D341Med (cell line): Measurements from ENCODE around the gene NENF.

ENCODE experiments used
- DNase-seq: peaks from one replicate; pipeline ENCODE4 v3.0.0; 2012; ENCODE audit warnings: low spot score

Gene NENF

GRCh38 chr1:212431644-212432043, 1.1 kb upstream of the NENF start:
- no peak for DNase-seq

DNA sequence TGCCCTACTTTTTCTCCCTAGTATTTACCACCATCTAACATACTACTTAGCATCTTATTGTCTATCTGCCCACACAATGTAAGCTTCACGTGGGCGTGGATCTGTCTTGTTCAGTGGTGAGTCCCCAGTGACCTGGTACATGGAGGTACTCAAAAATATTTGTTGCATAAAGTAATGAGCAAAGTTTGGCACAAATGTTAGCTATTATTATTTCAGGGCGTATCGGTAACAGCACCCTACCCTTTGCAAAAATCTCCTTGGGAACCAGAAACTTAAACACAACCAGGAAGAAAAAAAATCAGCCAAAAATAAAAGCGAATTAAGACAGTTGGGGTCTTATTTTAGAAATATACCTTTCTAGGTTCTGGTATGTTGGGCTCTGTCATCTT, 454 bp upstream of the NENF start:
- no peak for DNase-seq

DNA sequence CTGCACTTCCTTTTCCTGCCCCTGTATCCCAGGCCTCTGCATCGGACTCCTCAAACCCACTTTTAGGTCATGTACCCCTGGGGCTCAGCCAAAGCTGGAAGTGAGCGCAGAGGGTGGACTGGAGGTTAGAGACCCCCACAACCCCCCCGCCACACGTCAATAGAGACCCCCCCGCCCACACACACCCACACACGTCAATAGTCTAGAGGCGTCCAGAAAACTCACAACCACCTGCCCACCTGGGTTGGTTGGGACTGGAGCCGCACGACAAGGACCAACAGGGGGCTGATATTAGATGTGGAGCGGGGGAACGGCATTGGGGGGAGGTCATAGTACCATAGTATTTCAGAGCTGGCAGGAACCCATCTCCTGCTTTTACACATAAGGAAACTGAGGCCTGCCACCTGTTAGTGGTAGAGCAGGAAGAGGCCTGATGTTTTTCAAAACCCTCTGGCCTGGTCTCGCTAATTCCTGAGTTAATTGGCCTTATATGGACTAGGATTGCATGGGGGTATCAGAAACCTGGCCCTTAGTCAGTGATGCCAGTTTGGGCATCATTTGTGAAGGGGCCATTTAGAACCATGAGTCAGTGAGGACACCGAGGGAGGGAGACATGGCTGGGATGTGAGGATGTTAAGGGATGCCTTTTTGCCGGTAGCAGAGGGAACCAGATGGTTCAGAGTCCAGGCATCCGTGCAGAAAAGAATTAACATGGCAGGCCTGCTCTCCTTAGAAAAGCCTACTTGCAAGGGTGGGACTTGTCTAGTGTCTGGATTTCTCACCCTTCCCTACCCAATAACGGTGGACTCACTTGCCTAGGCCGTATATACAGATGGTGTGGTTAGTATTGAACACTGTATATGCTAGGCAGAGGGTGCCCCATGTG, 1.1 kb downstream of the NENF start:
- no peak for DNase-seq

DNA sequence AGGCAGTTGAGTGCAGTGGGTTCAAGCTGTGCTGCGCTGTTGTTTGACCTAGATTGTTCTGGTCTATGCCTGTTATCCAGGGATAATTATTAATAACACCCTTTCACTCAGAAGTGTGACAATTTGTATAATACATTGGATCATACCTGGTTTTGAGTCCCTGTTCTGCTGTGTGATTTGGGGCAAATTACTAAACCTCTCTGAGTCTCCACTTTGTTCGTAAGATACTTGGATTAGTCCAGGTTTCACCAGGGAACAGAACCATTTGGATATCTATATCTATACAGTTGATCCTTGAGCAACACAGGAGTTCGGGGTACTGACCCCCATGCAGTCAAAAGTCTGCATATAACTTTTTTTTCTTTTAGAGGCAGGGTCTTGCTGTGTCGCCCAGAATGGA, 2.3 kb downstream of the NENF start:
- DNase-seq: no peak

DNA sequence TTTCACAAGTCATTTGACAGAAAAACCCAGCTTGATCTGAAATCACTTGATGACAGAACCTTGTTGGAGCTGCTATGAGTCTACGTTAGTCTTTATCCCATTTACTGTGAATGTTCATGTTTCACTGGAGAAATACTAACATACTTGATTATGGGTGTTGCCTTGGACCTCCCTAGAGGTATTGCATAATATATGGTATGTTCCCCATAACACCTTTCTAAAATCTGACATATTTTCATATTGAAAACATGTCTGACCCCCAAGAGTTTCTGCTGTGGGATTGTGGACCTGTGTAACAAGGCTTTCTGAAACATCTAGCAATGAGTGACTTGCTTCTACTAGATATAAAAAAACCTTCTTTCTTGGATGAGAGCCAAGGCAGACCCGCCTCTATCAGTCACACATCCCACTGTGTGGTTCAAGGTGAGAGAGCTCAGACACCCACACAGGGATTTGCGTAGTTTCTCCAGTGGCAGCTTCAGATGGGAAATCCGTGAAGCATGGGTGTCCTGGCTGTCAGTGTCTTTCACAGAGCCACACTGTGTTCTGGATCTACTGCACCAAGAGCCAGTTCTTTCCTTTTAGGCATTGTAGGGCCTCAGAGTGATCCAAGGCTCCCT, 4.6 kb downstream of the NENF start:
- no peak for DNase-seq

DNA sequence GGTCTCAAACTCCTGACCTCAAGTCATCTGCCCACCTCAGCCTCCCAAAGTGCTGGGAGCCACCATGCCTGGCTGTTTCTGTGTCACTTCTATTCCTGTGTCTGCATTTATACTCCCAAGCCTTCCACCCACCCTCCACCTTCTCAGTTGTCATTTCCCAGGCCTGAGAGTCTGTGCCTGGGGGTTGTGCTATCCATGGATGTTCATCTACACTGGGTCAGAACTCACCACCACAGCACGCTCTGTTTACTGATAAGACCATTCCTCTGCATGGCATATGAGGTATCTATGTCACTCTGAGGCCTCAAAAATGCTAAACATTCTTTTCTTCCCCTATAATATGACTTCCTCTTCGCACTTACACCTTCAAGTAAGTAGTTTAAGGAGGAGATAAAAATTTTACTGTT, 6.1 kb downstream of the NENF start:
- DNase-seq: no peak

GRCh38 chr1:212440419-212440818, 7.7 kb downstream of the NENF start:
- no peak for DNase-seq

- DNase-seq: no peak
These were observed 9.7 kb downstream of the NENF start for GRCh38 chr1:212442408-212442807.

DNA sequence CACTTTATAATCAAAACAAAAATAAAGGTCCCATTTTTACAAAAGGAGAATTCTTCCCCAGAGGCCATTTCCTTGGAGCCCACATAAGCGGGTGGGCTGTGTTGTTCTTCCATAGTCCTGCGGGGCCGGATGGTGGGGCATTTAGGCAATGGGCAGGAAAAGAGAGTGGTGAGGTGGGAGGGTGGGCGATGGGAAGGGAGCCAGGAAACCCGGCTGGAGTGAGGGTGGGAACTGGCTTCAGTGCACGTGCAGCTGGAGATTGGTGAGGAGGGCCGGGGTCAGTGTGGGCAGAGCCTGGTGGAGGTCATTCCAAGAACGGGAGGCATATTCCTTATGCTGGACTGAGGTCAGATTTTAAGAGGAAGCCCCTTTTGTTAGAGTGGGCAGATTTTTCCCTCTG, 13.6 kb downstream of the NENF start:
- DNase-seq: no peak

- no peak for DNase-seq
These were observed 14.8 kb downstream of the NENF start for GRCh38 chr1:212447478-212447877.

GRCh38 chr1:212450331-212450881, 17.7 kb downstream of the NENF start:
- DNase-seq: peak; percentile 80

DNA sequence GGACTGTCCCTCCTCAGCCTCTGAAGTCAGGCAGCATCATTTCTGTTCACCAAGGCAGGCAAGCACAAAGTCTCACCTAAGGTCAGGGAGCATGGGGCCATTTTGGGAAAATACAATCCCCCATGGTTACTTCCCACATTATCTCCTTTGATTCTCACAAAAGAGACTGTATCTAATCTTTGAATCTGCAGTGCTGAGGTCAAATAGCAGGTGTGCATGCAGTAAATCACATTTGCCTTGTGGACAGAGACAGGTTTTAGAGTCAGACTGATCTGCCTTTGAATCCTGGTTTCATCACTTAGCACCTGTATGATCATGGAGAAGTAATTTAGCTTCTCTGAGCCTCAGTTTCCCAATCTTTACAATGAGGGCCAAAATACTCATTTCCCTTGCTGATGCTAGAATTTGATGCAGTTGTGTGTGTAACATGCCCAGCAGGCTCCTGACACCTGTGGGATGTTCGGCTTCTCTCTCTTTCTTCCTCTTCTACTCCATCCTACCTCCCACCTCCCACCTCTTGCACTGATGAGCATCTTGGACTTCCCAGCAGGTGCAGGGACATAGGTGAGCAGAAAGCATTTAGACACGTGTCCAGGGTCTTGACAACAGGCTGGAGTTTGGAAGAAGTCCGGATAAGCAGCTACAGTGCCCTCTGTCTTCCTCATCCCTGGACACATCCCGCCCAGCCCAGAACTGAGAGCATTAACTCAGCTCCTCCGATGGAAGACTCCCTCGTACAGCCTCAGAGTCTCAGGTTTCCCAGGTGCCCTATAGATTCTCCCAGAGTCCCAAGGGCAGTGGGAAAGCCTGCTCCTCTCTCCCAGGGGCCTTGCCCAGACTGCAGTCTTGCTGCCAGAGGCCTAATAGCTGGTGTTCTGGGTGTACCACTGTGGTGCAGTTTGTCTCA, 18.9 kb downstream of the NENF start:
- no peak for DNase-seq

DNA sequence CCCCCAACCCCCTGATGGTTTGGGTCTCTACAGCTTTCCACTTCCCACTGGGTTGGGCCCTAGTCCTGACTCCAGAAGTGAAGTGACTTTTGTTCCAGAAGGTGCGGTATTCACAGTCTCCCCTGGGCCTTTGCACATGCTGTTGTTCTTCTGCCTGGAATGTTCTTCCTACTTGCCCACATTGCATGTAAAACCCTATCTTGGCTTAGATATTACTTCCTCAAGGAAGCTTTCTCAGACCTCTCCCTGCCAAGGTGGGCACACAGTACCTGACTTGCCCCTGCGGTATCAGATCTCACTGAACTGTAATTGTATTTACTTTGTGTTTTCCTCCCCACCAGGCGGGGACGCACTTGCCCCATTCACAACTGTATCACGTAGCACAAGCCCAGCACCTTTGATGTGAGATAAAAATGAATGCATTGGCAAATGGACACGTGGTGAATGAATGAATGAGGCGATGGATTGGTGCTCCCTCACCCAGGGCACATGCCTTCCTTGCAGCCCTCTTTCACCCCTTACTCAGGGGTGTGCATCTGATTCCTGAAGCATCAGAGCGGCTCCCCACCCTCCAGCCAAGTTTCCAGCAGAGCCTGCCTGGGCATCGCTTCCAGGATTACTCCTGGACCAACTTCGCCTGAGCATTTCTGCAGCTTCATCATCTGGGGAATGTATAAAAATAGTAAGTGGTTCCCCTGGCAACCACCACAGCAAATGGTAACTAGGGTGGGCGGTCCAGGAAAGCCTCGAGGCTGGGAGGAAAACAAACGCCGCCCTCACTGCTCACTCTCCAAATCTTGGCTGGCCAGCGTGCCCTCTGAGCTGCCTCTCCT, 19.8 kb downstream of the NENF start:
- DNase-seq: no peak

- DNase-seq: no peak
These were observed 20.6 kb downstream of the NENF start for GRCh38 chr1:212453156-212453857.

DNA sequence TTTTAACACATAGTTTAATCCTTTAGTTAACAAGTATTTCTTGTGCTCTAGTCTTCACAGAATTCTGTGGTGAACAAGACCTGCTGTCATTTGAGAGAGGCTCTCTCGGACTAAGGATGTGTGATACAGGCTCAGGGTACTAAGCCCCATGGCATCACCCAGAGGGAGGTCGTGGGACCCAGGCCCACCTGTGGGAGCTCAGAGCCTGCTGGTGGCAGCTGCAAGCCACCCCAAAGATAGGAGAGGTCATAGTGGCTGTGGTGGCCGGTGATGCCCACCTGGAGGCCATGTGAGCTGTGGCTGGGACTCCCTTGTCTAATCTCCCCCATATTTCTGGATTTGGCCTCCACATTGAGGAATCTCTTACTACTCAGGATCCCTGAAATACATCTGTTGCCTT, 22.0 kb downstream of the NENF start:
- DNase-seq: no peak

- DNase-seq: no peak
These were observed 22.7 kb downstream of the NENF start for GRCh38 chr1:212455401-212455800.

GRCh38 chr1:212455803-212456528, 23.2 kb downstream of the NENF start:
- DNase-seq: peak; percentile 89

DNA sequence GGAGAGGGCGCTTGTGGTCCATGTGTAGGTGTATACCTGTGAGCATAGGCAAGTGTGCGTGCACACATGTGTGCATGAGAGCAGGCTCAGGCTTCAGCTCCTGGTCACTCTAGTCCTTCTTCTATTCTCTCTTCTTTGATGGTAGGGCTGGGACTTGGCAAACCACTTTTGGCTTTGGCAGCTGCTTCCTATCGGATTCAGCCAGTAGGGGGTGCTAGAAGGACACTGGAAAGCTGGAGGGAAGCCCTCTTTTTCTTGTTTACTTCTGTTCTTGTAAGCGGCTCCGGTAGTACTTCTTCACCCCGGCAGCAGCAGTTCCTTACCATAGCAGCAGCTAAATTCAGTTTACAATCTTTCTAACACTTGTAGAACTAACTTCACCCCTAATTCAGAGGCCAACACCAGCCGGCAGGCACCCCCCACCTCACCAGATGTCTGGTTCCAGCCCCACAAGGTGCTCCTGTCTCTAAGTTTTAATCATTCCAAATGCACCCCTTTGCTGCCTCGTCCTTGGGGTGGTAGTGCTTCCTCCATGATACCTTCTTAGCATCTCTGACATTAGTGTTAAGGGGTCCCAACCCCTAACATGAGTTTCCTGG, 25.1 kb downstream of the NENF start:
- DNase-seq: peak; percentile 70

- no peak for DNase-seq
These were observed 26.1 kb downstream of the NENF start for GRCh38 chr1:212458817-212459216.

GRCh38 chr1:212459656-212460055, 26.9 kb downstream of the NENF start:
- no peak for DNase-seq
